GM23338 (cell line): ENCODE results near the gene KLF7.

ENCODE experiments used
- CTCF ChIP-seq, 2 experiments: fragments of 200-600 bp in 1 of 2; sonication (generic) in 1 of 2; conservative IDR thresholded peaks; 2 replicates each; pipeline versions ENCODE4 v1.5.1 to v1.6.1; 2016 to 2017; ENCODE audit warnings: antibody characterized with exemption in 2 of 2, low read depth in 2 of 2, mild to moderate bottlenecking in 2 of 2, moderate library complexity in 1 of 2
- EZH2 ChIP-seq: fragments of 200-600 bp; sonication (generic); IDR thresholded peaks from one replicate; pipeline ENCODE4 v1.8.0; 2017; ENCODE audit warnings: antibody characterized with exemption, mild to moderate bottlenecking, low read depth; ENCODE audit not compliant: unreplicated experiment

GRCh38 chr2:207131594-207131993, 34.2 kb downstream of the KLF7 start:
- TF ChIP-seq CTCF (conservative IDR thresholded peaks at IDR 0.05; ENCODE audit: low read depth in 2 of 2) (no peak), EZH2 (no peak)
